OCI-LY7 (cell line): ENCODE data around the gene ABI3. TPM values are rescaled to one million over a fixed set of nuclear protein-coding genes. Genes with fewer than 3 reads are reported as not detected.
"Not testable (repeated sequence)": the region's sequence is repeated elsewhere in the genome, so short reads cannot be mapped to it uniquely, and the experiment has no call there.

Experiments
- BruUV-seq: library from RNA; stranded (reverse); fragments of 400-500 nt; replicated peaks from 2 replicates; lab custom pipeline; 2021; lab: Mats Ljungman, UMichigan
- CTCF ChIA-PET: fragments of 300-600 bp; sonication (Branson Sonifier 250); formaldehyde crosslinking; loops from one replicate; lab custom pipeline; 2022; ENCODE audit warnings: antibody characterized with exemption; ENCODE audit not compliant: unreplicated experiment; lab: Charles Lee
- POLR2A ChIA-PET: fragments of 300-600 bp; sonication (Branson Sonifier 250); formaldehyde crosslinking; loops from one replicate; lab custom pipeline; 2022; ENCODE audit warnings: antibody characterized with exemption; lab: Charles Lee
- DNase-seq: peaks from one replicate; pipeline ENCODE4 v3.0.0-alpha.2; 2015; ENCODE audit warnings: low spot score
- H2AFZ ChIP-seq: fragments of 200-600 bp; sonication (generic), shearing (Covaris generic); 2 replicates; pipeline ENCODE4 v1.6.1; 2014; ENCODE audit warnings: mild to moderate bottlenecking, antibody characterized with exemption, low read length, moderate library complexity
- H3K27ac ChIP-seq: fragments of 200-600 bp; sonication (generic); 2 replicates; pipeline ENCODE4 v1.5.1; 2014; ENCODE audit warnings: mixed run types, low read depth, mild to moderate bottlenecking, moderate library complexity, low read length, inconsistent platforms; ENCODE audit not compliant: poor library complexity, severe bottlenecking
- H3K36me3 ChIP-seq: fragments of 200-600 bp; sonication (generic); 2 replicates; pipeline ENCODE4 v1.6.1; 2014; ENCODE audit warnings: mild to moderate bottlenecking, antibody characterized with exemption, low read length, moderate library complexity, mixed read lengths; ENCODE audit not compliant: insufficient read depth
- H3K4me1 ChIP-seq: fragments of 200-600 bp; sonication (generic); 2 replicates; pipeline ENCODE4 v1.5.1; 2014; ENCODE audit warnings: mild to moderate bottlenecking, low read length; ENCODE audit not compliant: insufficient read depth, poor library complexity, severe bottlenecking
- H3K4me2 ChIP-seq: fragments of 200-600 bp; sonication (generic); 2 replicates; pipeline ENCODE4 v1.6.1; 2014; ENCODE audit warnings: mild to moderate bottlenecking, low read length
- H3K4me3 ChIP-seq: fragments of 200-600 bp; sonication (generic); 2 replicates; pipeline ENCODE4 v1.5.1; 2014; ENCODE audit warnings: mild to moderate bottlenecking, low read depth, low read length; ENCODE audit not compliant: poor library complexity, severe bottlenecking
- H3K79me2 ChIP-seq: fragments of 200-600 bp; sonication (generic); 2 replicates; pipeline ENCODE4 v1.6.1; 2016; ENCODE audit warnings: low read depth, mild to moderate bottlenecking, low read length, moderate library complexity, mixed read lengths; ENCODE audit not compliant: insufficient read depth
- H3K9me2 ChIP-seq: fragments of 200-600 bp; sonication (generic); 2 replicates; pipeline ENCODE4 v1.6.1; 2016; ENCODE audit warnings: mild to moderate bottlenecking, low read length, mixed read lengths; ENCODE audit not compliant: insufficient read depth
- H3K9me3 ChIP-seq: fragments of 200-600 bp; sonication (generic); 2 replicates; pipeline ENCODE4 v1.6.1; 2014; ENCODE audit warnings: mild to moderate bottlenecking, mixed run types, low read length, mixed read lengths
- H4K20me1 ChIP-seq: fragments of 200-600 bp; sonication (generic); 2 replicates; pipeline ENCODE4 v1.6.1; 2014; ENCODE audit warnings: mild to moderate bottlenecking, antibody characterized with exemption, low read length, moderate library complexity, mixed read lengths; ENCODE audit not compliant: insufficient read depth
- CTCF ChIP-seq: fragments of 200-600 bp; sonication (generic); conservative IDR thresholded peaks from 2 replicates; pipeline ENCODE4 v1.5.1; 2014; ENCODE audit warnings: mild to moderate bottlenecking, antibody characterized with exemption, low read length, moderate library complexity, mixed read lengths
- EZH2phosphoT487 ChIP-seq: fragments of 200-600 bp; sonication (generic); IDR thresholded peaks from 2 replicates; pipeline ENCODE4 v1.6.1; 2018; ENCODE audit warnings: low read depth, borderline replicate concordance, mild to moderate bottlenecking, mixed run types, antibody characterized with exemption, low read length, moderate library complexity, mixed read lengths
- intact Hi-C: fragments of 100-400 bp; cut with micrococcal nuclease; formaldehyde crosslinking; loops from one replicate; pipeline ENCODE4 v1.10.0; 2022; ENCODE audit not compliant: unreplicated experiment
- total RNA-seq, 2 experiments: library from RNA; depleted of rRNA in 1 of 2; stranded (reverse); fragments of >200 nt in 1 of 2; shearing (Covaris generic) in 1 of 2; gene quantifications; 2 replicates each; pipeline ENCODE4 v1.2.3, GENCODE V29; 2014 to 2022

The ABI3 gene
- total RNA-seq, 2 experiments from 2014 or later: 24.0 to 29.5 TPM

- H3K27ac ChIP-seq, intact Hi-C loops, H3K9me2 ChIP-seq, H3K79me2 ChIP-seq, H3K4me1 ChIP-seq, DNase-seq, H3K9me3 ChIP-seq, H3K4me2 ChIP-seq, H4K20me1 ChIP-seq, H3K36me3 ChIP-seq, H3K4me3 ChIP-seq, BruUV-seq, H2AFZ ChIP-seq: not testable (repeated sequence)
- ChIA-PET CTCF (interaction anchor here (0.6 kb wide), 1 partner anchor 34 kb away, joined by 14 read pairs; the partner anchor contains the start of genes ABI3 and GNGT2), POLR2A (interaction anchor here (0.6 kb wide), 1 partner anchor 81 kb away, joined by 5 read pairs; no protein-coding TSS in a partner anchor)
Observed at GRCh38 chr17:49175978-49176377, 34.5 kb upstream of the ABI3 start.

GRCh38 chr17:49180303-49180702 lies 30.2 kb upstream of the ABI3 start:
- Histone ChIP-seq H3K4me2 (no peak overlapping the region), H3K4me3 (no peak overlapping the region), H3K27ac (no peak overlapping the region), H3K4me1 (peaks cover 6% of the 10 kb centered on the region), H3K79me2 (no peaks in the 10 kb centered on the region), H3K9me3 (peaks cover 22% of the 10 kb centered on the region; the same call in 1 of the 2 replicates), H4K20me1 (no peaks in the 10 kb centered on the region), H3K9me2 (no peaks in the 10 kb centered on the region), H2AFZ (0 out of 2 replicates have a peak overlapping the region, but pooled peaks have one; percentile 3), H3K36me3 (no peaks in the 10 kb centered on the region)
- TF ChIP-seq EZH2phosphoT487 (no peak), CTCF (peak; percentile 97)
- CTCF ChIA-PET: interaction anchor here (1.9 kb wide), 1 partner anchor 46 kb away, joined by 11 read pairs; no protein-coding TSS in a partner anchor
- no TSS peak for BruUV-seq
- POLR2A ChIA-PET: interaction anchor here (0.7 kb wide), 1 partner anchor 13 kb away, joined by 3 read pairs; no protein-coding TSS in a partner anchor
- peak; percentile 65 for DNase-seq
- intact Hi-C loops: loop anchor here (1.0 to 2.0 kb wide), 2 partner anchors 47 to 110 kb away; no protein-coding TSS in a partner anchor

- H3K4me3 ChIP-seq: no peak overlapping the region
- no peaks in the 10 kb centered on the region for H4K20me1 ChIP-seq
- H3K4me2 ChIP-seq: no peak overlapping the region
- no peaks in the 10 kb centered on the region for H3K36me3 ChIP-seq
- DNase-seq: peak; percentile 18
- no TSS peak for BruUV-seq
- no peak for TF ChIP-seq EZH2phosphoT487
- TF ChIP-seq CTCF: no peak
- POLR2A ChIA-PET: no interaction called here
- intact Hi-C loops: loop anchor here (1.0 to 2.0 kb wide), 2 partner anchors 46 to 110 kb away; no protein-coding TSS in a partner anchor
- 0 out of 2 replicates have a peak overlapping the region, but pooled peaks have one; percentile 11 for H2AFZ ChIP-seq
- H3K79me2 ChIP-seq: no peaks in the 10 kb centered on the region
- no peak overlapping the region for H3K27ac ChIP-seq
- peaks cover 27% of the 10 kb centered on the region; the same call in 1 of the 2 replicates for H3K9me3 ChIP-seq
- CTCF ChIA-PET: interaction anchor here (1.9 kb wide), 1 partner anchor 46 kb away, joined by 11 read pairs; no protein-coding TSS in a partner anchor
- H3K4me1 ChIP-seq: peaks cover 6% of the 10 kb centered on the region
- no peaks in the 10 kb centered on the region for H3K9me2 ChIP-seq
Observed at GRCh38 chr17:49180998-49181635, 29.4 kb upstream of the ABI3 start.
